Kidney epithelial cell (primary cell): ENCODE data around the gene PHETA1. TPM values are rescaled to one million over a fixed set of nuclear protein-coding genes. Genes with fewer than 3 reads are reported as not detected.

ENCODE experiments used
- DNase-seq: peaks from one replicate; pipeline ENCODE4 v3.0.0-alpha.2; 2010; ENCODE audit warnings: low read depth
- H3K27me3 ChIP-seq: 2 replicates; pipeline ENCODE4 v1.6.0; 2011; ENCODE audit warnings: low read length; ENCODE audit not compliant: control insufficient read depth, insufficient read depth
- H3K36me3 ChIP-seq: 2 replicates; pipeline ENCODE4 v1.5.1; 2011; ENCODE audit warnings: low read length; ENCODE audit not compliant: control insufficient read depth, insufficient read depth
- H3K4me3 ChIP-seq: 2 replicates; pipeline ENCODE4 v1.5.1; 2011; ENCODE audit warnings: low read depth, mild to moderate bottlenecking, control low read depth, low read length
- total RNA-seq: library from RNA; depleted of rRNA; stranded (reverse); fragments of >200 nt; gene quantifications from 2 replicates; pipeline ENCODE4 v1.2.3, GENCODE V29; 2015
- TF ChIP-seq, protein P1 (sequence below): IDR thresholded peaks from 2 replicates; pipeline ENCODE4 v1.5.1; 2011; ENCODE audit warnings: mild to moderate bottlenecking, moderate library complexity, low read length, control low read depth, inconsistent platforms; ENCODE audit not compliant: insufficient read depth, poor library complexity, severe bottlenecking

Gene PHETA1
- total RNA-seq, 1 donor from 2014 or later = 16.0 TPM

DNA sequence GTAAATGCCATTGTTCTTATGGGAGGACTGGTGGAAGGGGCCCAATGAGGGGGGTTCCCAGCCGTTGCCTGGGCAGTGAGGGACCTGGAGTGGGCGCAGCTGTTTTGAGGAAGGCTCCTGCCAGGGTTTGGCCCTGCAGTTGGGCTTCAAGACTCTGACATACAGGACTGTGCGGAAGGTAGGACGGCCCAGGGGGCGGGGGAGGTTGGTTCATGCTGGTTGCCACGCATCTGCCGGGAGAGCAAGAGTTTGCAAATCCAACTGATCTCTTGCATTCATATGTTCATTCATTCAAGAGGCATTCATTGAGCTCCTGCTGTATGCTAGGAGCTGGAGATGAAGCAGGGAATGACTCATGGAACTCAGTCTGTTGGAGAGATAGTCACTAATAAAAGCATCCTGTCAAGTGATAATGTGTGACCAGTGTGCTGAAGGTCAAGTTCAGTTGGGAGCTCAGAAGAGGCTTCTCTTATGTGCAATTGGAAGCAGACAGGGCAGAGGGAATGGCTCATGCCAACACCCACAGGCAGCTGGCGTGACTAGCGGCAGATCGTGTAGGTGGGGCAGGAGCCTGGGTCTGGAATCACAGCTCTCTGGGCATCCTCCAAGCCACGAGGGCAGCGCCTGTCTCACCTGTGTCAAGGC lies 44.7 kb upstream of the PHETA1 start:
- TF ChIP-seq, protein P1, sequence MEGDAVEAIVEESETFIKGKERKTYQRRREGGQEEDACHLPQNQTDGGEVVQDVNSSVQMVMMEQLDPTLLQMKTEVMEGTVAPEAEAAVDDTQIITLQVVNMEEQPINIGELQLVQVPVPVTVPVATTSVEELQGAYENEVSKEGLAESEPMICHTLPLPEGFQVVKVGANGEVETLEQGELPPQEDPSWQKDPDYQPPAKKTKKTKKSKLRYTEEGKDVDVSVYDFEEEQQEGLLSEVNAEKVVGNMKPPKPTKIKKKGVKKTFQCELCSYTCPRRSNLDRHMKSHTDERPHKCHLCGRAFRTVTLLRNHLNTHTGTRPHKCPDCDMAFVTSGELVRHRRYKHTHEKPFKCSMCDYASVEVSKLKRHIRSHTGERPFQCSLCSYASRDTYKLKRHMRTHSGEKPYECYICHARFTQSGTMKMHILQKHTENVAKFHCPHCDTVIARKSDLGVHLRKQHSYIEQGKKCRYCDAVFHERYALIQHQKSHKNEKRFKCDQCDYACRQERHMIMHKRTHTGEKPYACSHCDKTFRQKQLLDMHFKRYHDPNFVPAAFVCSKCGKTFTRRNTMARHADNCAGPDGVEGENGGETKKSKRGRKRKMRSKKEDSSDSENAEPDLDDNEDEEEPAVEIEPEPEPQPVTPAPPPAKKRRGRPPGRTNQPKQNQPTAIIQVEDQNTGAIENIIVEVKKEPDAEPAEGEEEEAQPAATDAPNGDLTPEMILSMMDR = no peak
- Histone ChIP-seq H3K36me3 (no peaks in the 10 kb centered on the region), H3K4me3 (no peak overlapping the region), H3K27me3 (no peaks in the 10 kb centered on the region)
- no peak for DNase-seq

DNA sequence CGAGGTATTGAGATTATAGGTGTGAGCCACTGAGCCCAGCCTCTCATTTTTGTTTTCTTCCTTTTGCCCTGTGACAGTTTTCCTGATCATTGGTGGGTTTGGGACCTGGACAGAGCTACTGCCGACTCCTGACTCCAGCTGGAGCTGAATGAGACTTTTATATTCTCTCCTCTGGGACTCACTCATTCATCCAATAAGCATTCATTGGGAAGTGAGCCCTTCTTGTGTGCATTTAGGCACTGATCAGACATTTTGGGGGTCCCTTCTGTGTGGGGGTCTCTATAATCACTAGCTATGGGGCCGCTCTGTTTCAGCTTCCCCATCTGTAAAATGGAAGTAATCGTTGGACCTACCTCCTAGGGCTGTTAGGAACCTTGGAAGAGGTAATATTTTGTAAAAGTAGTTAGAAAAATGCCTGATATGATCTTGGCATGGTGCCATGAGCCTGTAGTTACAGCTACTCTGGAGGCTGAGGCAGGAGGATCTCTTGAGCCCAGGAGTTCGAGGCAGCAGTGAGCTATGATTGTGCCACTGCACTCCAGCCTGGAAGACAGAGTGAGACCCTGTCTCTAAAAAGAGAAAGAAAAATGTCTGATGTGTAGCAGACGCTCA lies 44.0 kb upstream of the PHETA1 start:
- no peaks in the 10 kb centered on the region for H3K27me3 ChIP-seq
- no peaks in the 10 kb centered on the region for H3K36me3 ChIP-seq
- no peak overlapping the region for H3K4me3 ChIP-seq
- TF ChIP-seq, protein P1 = no peak
- no peak for DNase-seq

DNA sequence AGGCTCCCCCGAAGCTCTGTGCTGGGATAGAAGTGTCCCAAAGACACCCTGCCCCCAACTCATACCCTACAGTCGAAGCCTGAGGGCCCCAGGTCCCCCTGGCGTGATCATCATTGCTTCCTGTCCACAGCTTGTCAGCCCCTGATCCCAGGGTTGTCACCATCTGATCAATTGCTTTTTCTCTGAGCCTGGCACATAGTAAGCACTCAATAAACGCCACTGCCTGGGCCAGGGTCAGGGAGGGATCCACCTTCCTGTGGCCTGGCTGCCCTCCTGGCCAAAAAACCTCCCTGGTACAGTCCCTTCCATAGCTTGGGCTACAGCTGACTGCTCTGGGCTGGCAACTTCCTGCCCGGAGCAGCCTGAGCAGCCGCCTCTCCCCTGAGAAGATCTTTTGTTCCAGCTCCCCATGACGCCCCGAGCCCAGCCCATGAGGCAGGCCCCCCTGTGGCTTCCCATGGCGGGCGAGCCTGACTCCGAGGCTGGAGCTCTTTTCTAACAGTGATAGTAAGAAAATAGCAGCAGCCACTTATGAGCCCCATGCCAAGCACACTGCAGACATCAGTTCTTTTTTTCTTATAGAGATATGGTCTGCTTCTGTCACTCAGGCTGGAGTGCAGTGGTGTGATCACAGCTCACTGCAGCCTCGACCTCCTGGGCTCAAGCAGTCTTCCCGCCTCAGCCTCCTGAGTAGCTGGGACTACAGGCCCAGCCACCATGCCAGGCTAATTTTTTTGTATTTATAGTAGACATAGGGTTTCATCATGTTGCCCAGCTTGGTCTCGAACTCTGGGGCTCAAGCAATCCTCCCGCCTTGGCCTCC lies 43.3 kb upstream of the PHETA1 start:
- TF ChIP-seq, protein P1 = no peak
- no peaks in the 10 kb centered on the region for H3K27me3 ChIP-seq
- DNase-seq = no peak
- no peak overlapping the region for H3K4me3 ChIP-seq
- H3K36me3 ChIP-seq = no peaks in the 10 kb centered on the region

DNA sequence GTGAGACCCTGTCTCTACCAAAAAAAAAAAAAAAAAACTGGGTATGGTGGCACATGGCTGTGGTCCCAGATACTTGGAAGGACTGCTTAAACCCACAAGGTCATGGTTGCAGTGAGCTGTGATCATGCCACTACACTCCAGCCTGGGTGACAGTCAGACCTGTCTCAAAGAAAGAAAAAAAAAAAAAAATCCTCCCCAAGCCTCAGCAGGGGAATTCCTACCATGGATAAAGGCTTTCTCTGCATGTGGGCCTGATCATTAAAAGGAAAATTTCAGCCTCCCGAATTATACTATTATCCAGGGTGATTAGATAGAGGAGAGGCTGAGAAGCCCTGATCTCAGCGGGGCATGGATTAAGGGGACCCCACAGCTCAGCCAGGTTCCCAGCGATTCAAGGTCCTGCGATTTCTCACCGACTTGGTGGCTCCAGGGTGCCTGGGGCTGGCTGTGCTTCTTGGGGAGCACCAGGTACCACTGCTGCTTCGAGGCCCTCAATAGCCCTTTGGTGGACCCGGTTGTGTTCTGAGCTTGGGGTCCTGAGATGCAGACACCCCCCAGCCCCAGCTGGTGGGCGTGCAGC lies 42.4 kb upstream of the PHETA1 start:
- no peaks in the 10 kb centered on the region for H3K27me3 ChIP-seq
- H3K36me3 ChIP-seq = no peaks in the 10 kb centered on the region
- TF ChIP-seq, protein P1 = no peak
- no peak for DNase-seq
- no peak overlapping the region for H3K4me3 ChIP-seq

DNA sequence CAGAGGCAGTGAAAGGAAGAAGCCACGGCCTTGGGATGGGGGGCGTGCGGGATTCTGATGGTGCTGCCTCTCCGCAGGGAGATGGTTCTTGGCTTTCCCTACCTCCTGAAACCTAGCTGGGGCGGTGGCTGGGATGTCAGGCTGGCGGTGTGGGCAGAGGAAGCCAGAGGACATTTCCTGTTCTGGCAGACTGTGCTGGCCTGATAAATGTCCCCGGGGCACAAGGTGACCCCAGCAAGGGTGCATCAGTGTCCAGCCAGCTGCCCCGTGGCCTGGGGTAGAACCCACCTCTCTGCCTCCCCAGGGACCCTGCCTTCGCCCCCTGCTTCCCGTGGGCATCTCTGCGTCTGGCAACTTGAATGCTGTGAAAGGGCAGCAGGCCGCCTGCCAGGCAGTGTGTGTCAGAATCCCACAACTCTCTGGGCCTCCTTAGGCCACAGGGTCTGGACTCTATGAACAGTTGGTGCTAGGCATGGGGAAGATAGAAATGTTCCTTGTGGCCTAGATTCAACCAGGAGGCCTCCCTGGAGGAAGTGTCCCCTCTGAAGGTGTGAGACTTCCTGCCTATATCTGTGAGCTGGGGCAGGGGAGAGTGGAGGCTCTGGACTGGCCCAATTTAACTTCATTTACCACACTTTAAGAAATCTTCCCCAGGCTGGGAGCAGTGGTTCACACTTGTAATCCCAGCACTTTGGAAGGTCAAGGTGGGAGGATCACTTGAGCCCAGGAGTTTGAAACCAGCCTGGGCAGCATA lies 41.7 kb upstream of the PHETA1 start:
- TF ChIP-seq, protein P1 = no peak
- Histone ChIP-seq H3K27me3 (no peaks in the 10 kb centered on the region), H3K36me3 (no peaks in the 10 kb centered on the region), H3K4me3 (no peak overlapping the region)
- DNase-seq = no peak
